Thoracic aorta (tissue), 2 donors: Measurements from ENCODE around the gene PCARE. TPM values are rescaled to one million over a fixed set of nuclear protein-coding genes. Genes with fewer than 3 reads are reported as not detected.

Experiments used
- ATAC-seq: fragments of 150-250 bp; one replicate; pipeline ENCODE4 v1.8.0; 2017; ENCODE audit warnings: low read depth; ENCODE audit not compliant: insufficient number of reproducible peaks, low FRiP score
- DNase-seq: peaks from one replicate; pipeline ENCODE4 v3.0.0-alpha.2; 2020; ENCODE audit warnings: low spot score
- H3K27ac ChIP-seq, 2 donors: fragments of 200-600 bp; sonication (generic); 1 replicate in 1 of 2; 2 replicates in 1 of 2; pipeline ENCODE4 v1.5.1; 2016; ENCODE audit warnings: mild to moderate bottlenecking in 2 of 2, moderate library complexity in 2 of 2
- H3K27me3 ChIP-seq: fragments of 200-600 bp; sonication (generic); replicated peaks from 2 replicates; pipeline ENCODE4 v1.6.0; 2016; ENCODE audit warnings: mild to moderate bottlenecking; ENCODE audit not compliant: insufficient read depth
- H3K36me3 ChIP-seq: fragments of 200-600 bp; sonication (generic); one replicate; pipeline ENCODE4 v1.5.1; 2016
- H3K4me1 ChIP-seq, 2 donors: fragments of 200-600 bp; sonication (generic); 1 replicate in 1 of 2; 2 replicates in 1 of 2; pipeline versions ENCODE4 v1.5.1 to v1.6.0; 2016; ENCODE audit warnings: low read depth in 2 of 2, mild to moderate bottlenecking in 1 of 2; ENCODE audit not compliant: control insufficient read depth in 1 of 2
- H3K4me3 ChIP-seq: fragments of 200-600 bp; sonication (generic); 2 replicates; pipeline ENCODE4 v1.5.1; 2016; ENCODE audit warnings: mild to moderate bottlenecking
- H3K9me3 ChIP-seq: fragments of 200-600 bp; sonication (generic); 2 replicates; pipeline ENCODE4 v1.5.1; 2016
- CTCF ChIP-seq: fragments of 200-600 bp; sonication (generic); IDR thresholded peaks from one replicate; pipeline ENCODE4 v1.5.1; 2019; ENCODE audit warnings: antibody characterized with exemption
- total RNA-seq, 2 donors: library from RNA; depleted of rRNA; stranded (reverse); fragments of >200 nt; gene quantifications; one replicate each; pipeline versions ENCODE4 v1.1.0 to v1.2.3, GENCODE V29; 2016

PCARE gene
- total RNA-seq, 2 donors from 2014 or later: not detected

GRCh38 chr2:29032189-29032588 lies 42.1 kb downstream of the PCARE start:
- no peak overlapping the region for H3K4me3 ChIP-seq
- ATAC-seq: no peak
- H3K9me3 ChIP-seq: no peaks in the 10 kb centered on the region
- no peaks in the 10 kb centered on the region for H3K36me3 ChIP-seq
- TF ChIP-seq CTCF: no peak
- DNase-seq: no peak
- H3K4me1 ChIP-seq: no peaks in the 10 kb centered on the region
- no peak overlapping the region for H3K27ac ChIP-seq
- no peaks in the 10 kb centered on the region for H3K27me3 ChIP-seq

GRCh38 chr2:29031046-29031445 lies 43.3 kb downstream of the PCARE start:
- Histone ChIP-seq H3K4me1 (no peaks in the 10 kb centered on the region), H3K36me3 (no peaks in the 10 kb centered on the region), H3K27me3 (no peaks in the 10 kb centered on the region), H3K27ac (no peak overlapping the region), H3K9me3 (no peaks in the 10 kb centered on the region), H3K4me3 (no peak overlapping the region)
- DNase-seq: no peak
- no peak for TF ChIP-seq CTCF
- no peak for ATAC-seq

GRCh38 chr2:29025711-29026110 lies 48.6 kb downstream of the PCARE start:
- H3K27ac ChIP-seq: no peak overlapping the region
- no peak for DNase-seq
- no peak overlapping the region for H3K4me3 ChIP-seq
- no peaks in the 10 kb centered on the region for H3K36me3 ChIP-seq
- H3K27me3 ChIP-seq: no peaks in the 10 kb centered on the region
- no peaks in the 10 kb centered on the region for H3K4me1 ChIP-seq
- H3K9me3 ChIP-seq: no peaks in the 10 kb centered on the region
- no peak for ATAC-seq
- TF ChIP-seq CTCF: no peak

GRCh38 chr2:29024882-29025430 lies 49.4 kb downstream of the PCARE start:
- Histone ChIP-seq H3K9me3 (no peaks in the 10 kb centered on the region), H3K27me3 (no peaks in the 10 kb centered on the region), H3K4me1 (no peaks in the 10 kb centered on the region), H3K4me3 (no peak overlapping the region), H3K27ac (no peak overlapping the region), H3K36me3 (no peaks in the 10 kb centered on the region)
- no peak for ATAC-seq
- no peak for TF ChIP-seq CTCF
- DNase-seq: no peak

- TF ChIP-seq CTCF: no peak
- no peak for DNase-seq
Observed at GRCh38 chr2:29023188-29023587, 51.1 kb downstream of the PCARE start.

More at GRCh38 chr2:29023188-29023587, 51.1 kb downstream of the PCARE start:
- H3K9me3 ChIP-seq: no peaks in the 10 kb centered on the region
- H3K27me3 ChIP-seq: no peaks in the 10 kb centered on the region
- H3K4me1 ChIP-seq: no peaks in the 10 kb centered on the region
- ATAC-seq: no peak
- no peaks in the 10 kb centered on the region for H3K36me3 ChIP-seq
- H3K27ac ChIP-seq: no peak overlapping the region
- H3K4me3 ChIP-seq: no peak overlapping the region
